Bronchial epithelial cell (primary cell): ENCODE measurements around the gene AWAT2. TPM values are rescaled to one million over a fixed set of nuclear protein-coding genes. Genes with fewer than 3 reads are reported as not detected.

Source experiments
- DNase-seq: peaks from one replicate; pipeline ENCODE4 v3.0.0-alpha.2; 2010; ENCODE audit warnings: low read depth
- FAIRE-seq: peaks from 2 replicates; lab custom pipeline; 2011; peaks lifted over from hg19 to GRCh38; lab: Jason Lieb, UNC
- H3K27me3 ChIP-seq: 2 replicates; pipeline ENCODE4 v1.5.1; 2011; ENCODE audit warnings: low read length; ENCODE audit not compliant: control insufficient read depth, insufficient read depth
- H3K36me3 ChIP-seq: 2 replicates; pipeline ENCODE4 v1.5.1; 2011; ENCODE audit warnings: low read length; ENCODE audit not compliant: control insufficient read depth, insufficient read depth
- H3K4me3 ChIP-seq: 2 replicates; pipeline ENCODE4 v1.5.1; 2011; ENCODE audit warnings: mild to moderate bottlenecking, low read depth, low read length, control low read depth
- CTCF ChIP-seq: IDR thresholded peaks from 2 replicates; pipeline ENCODE4 v1.5.1; 2011; ENCODE audit warnings: mild to moderate bottlenecking, moderate library complexity, low read length, control low read depth, inconsistent platforms; ENCODE audit not compliant: insufficient read depth, severe bottlenecking
- total RNA-seq: library from RNA; depleted of rRNA; stranded (reverse); fragments of >200 nt; gene quantifications from 2 replicates; pipeline ENCODE4 v1.2.1, GENCODE V29; 2014

AWAT2 gene
- not detected in 2 replicates for total RNA-seq

- no peak within 1 kb of the TSS for H3K4me3 ChIP-seq
- H3K27me3 ChIP-seq: no peaks in the 10 kb centered on the region
- FAIRE-seq (no peak), DNase-seq (no peak)
- H3K36me3 ChIP-seq: no peaks in the 10 kb centered on the region
- no peak for TF ChIP-seq CTCF
These were observed at the start of gene AWAT2 for GRCh38 chrX:70049925-70050324. Gene AWAT2 (minus strand): TSS chrX:70049938. CDS start chrX:70049932, 6 bp downstream.

- TF ChIP-seq CTCF: peak; percentile 55
- H3K36me3 ChIP-seq: no peaks in the 10 kb centered on the region
- FAIRE-seq (no peak), DNase-seq (peak; percentile 32)
- H3K4me3 ChIP-seq: no peak overlapping the region
- H3K27me3 ChIP-seq: no peaks in the 10 kb centered on the region
These were observed 46.3 kb upstream of the AWAT2 start for GRCh38 chrX:70096052-70096451.

- DNase-seq (no peak), FAIRE-seq (peak; percentile 82)
- TF ChIP-seq CTCF: no peak
- no peaks in the 10 kb centered on the region for H3K36me3 ChIP-seq
- no peaks in the 10 kb centered on the region for H3K27me3 ChIP-seq
- H3K4me3 ChIP-seq: no peak overlapping the region
These were observed 42.5 kb upstream of the AWAT2 start for GRCh38 chrX:70092247-70092646.

GRCh38 chrX:70089604-70090297, 40.0 kb upstream of the AWAT2 start:
- Histone ChIP-seq H3K4me3 (no peak overlapping the region), H3K27me3 (no peaks in the 10 kb centered on the region), H3K36me3 (no peaks in the 10 kb centered on the region)
- DNase-seq (peak; percentile 3), FAIRE-seq (no peak)
- TF ChIP-seq CTCF: no peak

GRCh38 chrX:70088751-70089150, 39.0 kb upstream of the AWAT2 start:
- DNase-seq: no peak
- Histone ChIP-seq H3K4me3 (no peak overlapping the region), H3K36me3 (no peaks in the 10 kb centered on the region), H3K27me3 (no peaks in the 10 kb centered on the region)
- FAIRE-seq: no peak
- TF ChIP-seq CTCF: no peak
